OCI-LY3 (cell line): ENCODE data around the gene ALPG.

Experiments
- H2AFZ ChIP-seq: fragments of 200-600, 300-600 bp; shearing (Covaris generic); 2 replicates; pipeline ENCODE4 v1.6.0; 2014; ENCODE audit warnings: antibody characterized with exemption, low read depth, low read length
- H3K27ac ChIP-seq: fragments of 200-600, 300-600 bp; sonication (generic); 2 replicates; pipeline ENCODE4 v1.5.1; 2014; ENCODE audit warnings: mild to moderate bottlenecking, low read length, moderate library complexity, mixed read lengths
- H3K27me3 ChIP-seq: fragments of 200-600, 300-600 bp; sonication (generic); 2 replicates; pipeline ENCODE4 v1.6.1; 2014; ENCODE audit warnings: low read depth, low read length, mixed read lengths
- H3K36me3 ChIP-seq: fragments of 200-600, 300-600 bp; sonication (generic); replicated peaks from 2 replicates; pipeline ENCODE3; 2014; ENCODE audit warnings: low read depth, low read length, mixed read lengths
- H3K4me1 ChIP-seq: fragments of 300-600, 200-600 bp; sonication (generic); 2 replicates; pipeline ENCODE4 v1.6.1; 2014; ENCODE audit warnings: low read length, mixed read lengths
- H3K4me2 ChIP-seq: fragments of 200-600, 300-600 bp; sonication (generic); 2 replicates; pipeline ENCODE4 v1.6.1; 2014; ENCODE audit warnings: low read length, mixed read lengths
- H3K4me3 ChIP-seq: fragments of 300-600, 200-600 bp; sonication (generic); 2 replicates; pipeline ENCODE4 v1.5.1; 2014; ENCODE audit warnings: antibody characterized with exemption, mild to moderate bottlenecking, low read length, moderate library complexity
- H3K79me2 ChIP-seq: fragments of 300-600, 200-600 bp; shearing (Covaris generic); 2 replicates; pipeline ENCODE4 v1.6.1; 2014; ENCODE audit warnings: mild to moderate bottlenecking, low read length, mixed read lengths
- H3K9ac ChIP-seq: fragments of 300-600, 200-600 bp; shearing (Covaris generic); 2 replicates; pipeline ENCODE4 v1.6.0; 2014; ENCODE audit warnings: mild to moderate bottlenecking, low read length, moderate library complexity
- H3K9me3 ChIP-seq: fragments of 200-600, 300-600 bp; shearing (Covaris generic); 2 replicates; pipeline ENCODE4 v1.6.1; 2014; ENCODE audit warnings: low read length, mixed read lengths; ENCODE audit not compliant: insufficient read depth
- H4K20me1 ChIP-seq: fragments of 200-600, 300-600 bp; sonication (generic); 2 replicates; pipeline ENCODE4 v1.6.1; 2016; ENCODE audit warnings: low read length, mixed read lengths; ENCODE audit not compliant: insufficient read depth
- EZH2phosphoT487 ChIP-seq: fragments of 200-600 bp; shearing (Covaris generic); IDR thresholded peaks from 2 replicates; pipeline ENCODE4 v1.6.1; 2018; ENCODE audit warnings: antibody characterized with exemption, mixed run types, low read depth
- TF ChIP-seq, protein P1 (sequence below): fragments of 200-600, 300-600 bp; sonication (generic); IDR thresholded peaks from 2 replicates; pipeline ENCODE4 v1.5.1; 2014; ENCODE audit warnings: antibody characterized with exemption, low read length, low read depth

ALPG gene

DNA sequence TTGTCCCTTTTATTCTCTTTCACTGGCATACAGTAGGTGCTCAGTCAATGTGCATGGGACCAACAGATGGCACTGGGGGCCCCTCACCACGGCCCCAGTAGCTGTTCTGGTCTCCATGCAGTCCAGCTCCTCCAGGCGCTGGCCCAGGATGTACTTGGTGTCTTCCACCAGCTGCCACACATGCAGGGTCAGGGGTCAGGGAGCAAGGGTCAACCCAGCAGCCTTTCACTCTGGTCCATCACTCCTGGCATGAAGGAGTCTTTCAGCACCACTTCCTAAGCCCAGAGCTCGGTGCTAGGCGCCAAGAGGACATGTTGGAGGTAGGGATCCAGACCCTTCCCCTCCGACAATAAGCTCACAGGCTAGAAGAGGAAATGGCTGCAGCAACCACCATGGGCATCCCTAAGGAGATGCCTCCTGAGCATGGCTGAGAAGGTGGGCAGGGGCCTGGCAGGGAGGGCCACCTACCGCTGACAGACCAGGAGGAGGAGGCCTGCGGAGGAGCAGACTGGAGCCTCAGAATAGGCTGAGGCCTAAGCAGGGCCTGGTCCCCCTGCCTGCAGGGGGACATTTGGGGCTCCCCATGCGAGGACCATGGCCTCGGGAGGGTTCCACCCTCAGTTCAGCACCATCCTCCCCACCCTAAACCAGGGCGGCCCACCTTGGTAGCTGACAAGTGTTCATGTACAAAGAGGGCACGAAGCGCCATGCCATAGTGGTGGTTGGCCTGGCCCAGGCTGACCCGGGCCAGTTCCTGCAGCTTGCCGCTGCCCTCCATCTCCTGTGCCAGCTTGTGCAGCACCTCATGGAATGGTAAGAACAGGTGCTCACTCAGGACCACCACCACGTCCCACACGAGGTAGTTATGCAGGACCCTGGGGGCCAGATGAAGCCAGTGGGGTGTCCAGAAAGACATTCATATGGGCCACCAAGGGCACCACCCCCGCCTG, 10.2 kb downstream of the ALPG start:
- Histone ChIP-seq H3K79me2 (no peaks in the 10 kb centered on the region), H2AFZ (no peak overlapping the region), H3K9ac (no peak overlapping the region), H3K4me2 (no peak overlapping the region), H3K27me3 (peaks cover 5% of the 10 kb centered on the region; the same call in 1 of the 2 replicates), H3K4me3 (no peak overlapping the region), H3K4me1 (no peaks in the 10 kb centered on the region), H3K27ac (no peak overlapping the region), H3K36me3 (no peaks in the 10 kb centered on the region), H4K20me1 (no peaks in the 10 kb centered on the region), H3K9me3 (no peaks in the 10 kb centered on the region)
- TF ChIP-seq, protein P1, sequence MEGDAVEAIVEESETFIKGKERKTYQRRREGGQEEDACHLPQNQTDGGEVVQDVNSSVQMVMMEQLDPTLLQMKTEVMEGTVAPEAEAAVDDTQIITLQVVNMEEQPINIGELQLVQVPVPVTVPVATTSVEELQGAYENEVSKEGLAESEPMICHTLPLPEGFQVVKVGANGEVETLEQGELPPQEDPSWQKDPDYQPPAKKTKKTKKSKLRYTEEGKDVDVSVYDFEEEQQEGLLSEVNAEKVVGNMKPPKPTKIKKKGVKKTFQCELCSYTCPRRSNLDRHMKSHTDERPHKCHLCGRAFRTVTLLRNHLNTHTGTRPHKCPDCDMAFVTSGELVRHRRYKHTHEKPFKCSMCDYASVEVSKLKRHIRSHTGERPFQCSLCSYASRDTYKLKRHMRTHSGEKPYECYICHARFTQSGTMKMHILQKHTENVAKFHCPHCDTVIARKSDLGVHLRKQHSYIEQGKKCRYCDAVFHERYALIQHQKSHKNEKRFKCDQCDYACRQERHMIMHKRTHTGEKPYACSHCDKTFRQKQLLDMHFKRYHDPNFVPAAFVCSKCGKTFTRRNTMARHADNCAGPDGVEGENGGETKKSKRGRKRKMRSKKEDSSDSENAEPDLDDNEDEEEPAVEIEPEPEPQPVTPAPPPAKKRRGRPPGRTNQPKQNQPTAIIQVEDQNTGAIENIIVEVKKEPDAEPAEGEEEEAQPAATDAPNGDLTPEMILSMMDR = no peak
- TF ChIP-seq EZH2phosphoT487 = no peak

DNA sequence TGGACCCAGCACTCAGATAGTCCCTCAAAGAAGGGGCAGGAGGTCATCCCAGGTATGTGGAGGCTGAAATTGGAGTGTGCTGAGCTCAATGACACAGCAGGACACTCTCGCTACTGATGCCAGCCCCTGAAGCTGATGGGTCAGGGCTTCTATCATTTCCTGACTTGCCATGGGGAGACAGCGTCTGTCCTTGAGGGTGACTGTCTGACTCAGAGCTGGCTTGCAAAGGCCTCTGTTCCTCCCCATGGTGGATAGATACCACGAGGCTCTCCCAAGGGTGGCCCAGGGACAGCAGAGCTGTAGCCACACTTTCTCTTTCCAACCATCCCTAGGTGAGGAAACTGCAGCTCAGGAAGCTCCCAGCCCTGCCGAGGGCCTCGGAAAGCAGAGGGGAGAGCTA, 10.8 kb downstream of the ALPG start:
- peaks cover 5% of the 10 kb centered on the region; the same call in 1 of the 2 replicates for H3K27me3 ChIP-seq
- no peak overlapping the region for H3K4me2 ChIP-seq
- H3K79me2 ChIP-seq = no peaks in the 10 kb centered on the region
- TF ChIP-seq, protein P1 = no peak
- TF ChIP-seq EZH2phosphoT487 = no peak
- H3K4me1 ChIP-seq = no peaks in the 10 kb centered on the region
- H3K36me3 ChIP-seq = no peaks in the 10 kb centered on the region
- no peak overlapping the region for H2AFZ ChIP-seq
- H3K9ac ChIP-seq = no peak overlapping the region
- H3K4me3 ChIP-seq = no peak overlapping the region
- no peaks in the 10 kb centered on the region for H3K9me3 ChIP-seq
- no peak overlapping the region for H3K27ac ChIP-seq
- no peaks in the 10 kb centered on the region for H4K20me1 ChIP-seq

DNA sequence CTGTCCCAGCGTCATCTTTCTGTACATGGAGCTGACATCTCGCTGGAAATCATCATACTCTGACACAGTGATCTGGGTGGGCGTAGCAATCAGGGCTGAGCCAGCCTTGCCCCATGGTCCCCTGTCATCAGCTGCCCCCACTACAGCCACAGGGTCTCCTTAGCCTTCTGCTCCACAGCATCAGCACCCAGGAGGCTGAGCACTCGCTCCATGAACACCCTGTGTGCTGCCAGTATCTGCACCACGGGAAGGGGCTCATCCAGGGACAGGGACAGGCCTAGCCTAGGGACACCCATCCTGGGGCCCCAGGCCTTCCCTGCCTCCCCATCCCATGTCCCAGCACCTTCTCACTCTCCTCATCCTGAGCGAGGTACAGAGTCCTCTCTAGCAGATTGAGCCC, 11.4 kb downstream of the ALPG start:
- no peaks in the 10 kb centered on the region for H4K20me1 ChIP-seq
- H3K36me3 ChIP-seq = no peaks in the 10 kb centered on the region
- TF ChIP-seq, protein P1 = no peak
- TF ChIP-seq EZH2phosphoT487 = no peak
- H3K9ac ChIP-seq = no peak overlapping the region
- no peaks in the 10 kb centered on the region for H3K4me1 ChIP-seq
- H3K79me2 ChIP-seq = no peaks in the 10 kb centered on the region
- H3K27ac ChIP-seq = no peak overlapping the region
- H3K4me2 ChIP-seq = no peak overlapping the region
- H3K9me3 ChIP-seq = no peaks in the 10 kb centered on the region
- no peak overlapping the region for H2AFZ ChIP-seq
- H3K27me3 ChIP-seq = peaks cover 4% of the 10 kb centered on the region; the same call in 1 of the 2 replicates
- no peak overlapping the region for H3K4me3 ChIP-seq

DNA sequence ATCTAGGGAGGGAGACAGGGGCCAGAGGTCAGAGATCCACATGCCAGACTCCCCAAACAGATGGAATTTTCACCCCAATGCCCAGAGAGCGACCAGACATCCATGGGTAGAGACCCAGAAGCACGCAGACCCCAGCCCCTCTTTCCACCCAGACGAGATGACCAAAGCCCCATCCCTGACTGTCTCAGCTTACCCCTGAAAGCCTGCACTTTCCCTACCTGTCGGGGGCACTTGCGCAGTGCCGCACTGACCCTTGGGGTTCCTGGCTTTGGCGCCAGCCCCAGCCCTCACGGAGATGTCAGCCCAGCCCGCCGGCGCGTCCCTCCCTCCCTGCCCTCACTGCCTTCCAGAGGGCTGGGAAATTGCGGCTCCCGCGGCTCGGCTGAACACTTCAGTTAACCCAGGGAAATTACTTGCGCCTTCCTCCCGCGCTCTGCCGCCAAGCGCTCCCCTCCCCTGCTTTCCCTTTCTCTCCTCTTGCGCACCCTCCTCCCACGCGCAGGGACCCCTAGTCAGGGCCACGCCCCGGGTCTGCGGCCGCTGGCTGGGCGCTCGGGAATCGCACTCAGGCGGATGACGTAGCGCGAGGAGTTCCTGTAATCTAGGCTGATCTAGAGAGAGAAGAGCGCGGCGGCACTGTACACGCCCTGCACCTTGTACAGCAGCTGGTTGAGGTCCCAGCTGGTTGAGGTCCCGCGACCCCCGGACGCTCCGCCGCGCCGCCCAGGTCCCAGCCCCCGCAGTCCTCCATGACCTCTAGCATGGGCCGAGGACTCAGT, 12.0 kb downstream of the ALPG start:
- H3K9me3 ChIP-seq = no peaks in the 10 kb centered on the region
- H3K79me2 ChIP-seq = no peaks in the 10 kb centered on the region
- no peak for TF ChIP-seq EZH2phosphoT487
- H4K20me1 ChIP-seq = no peaks in the 10 kb centered on the region
- H2AFZ ChIP-seq = no peak overlapping the region
- no peaks in the 10 kb centered on the region for H3K4me1 ChIP-seq
- H3K4me2 ChIP-seq = no peak overlapping the region
- no peaks in the 10 kb centered on the region for H3K27me3 ChIP-seq
- H3K27ac ChIP-seq = no peak overlapping the region
- H3K9ac ChIP-seq = no peak overlapping the region
- no peaks in the 10 kb centered on the region for H3K36me3 ChIP-seq
- H3K4me3 ChIP-seq = no peak overlapping the region
